Chondrocyte (in vitro differentiated cells): Measurements from ENCODE around the gene RAG2. TPM values are rescaled to one million over a fixed set of nuclear protein-coding genes. Genes with fewer than 3 reads are reported as not detected.

Experiments used
- DNase-seq: peaks from one replicate; pipeline ENCODE4 v3.0.0; 2021; ENCODE audit warnings: mixed read lengths, low spot score
- H3K27ac Mint-ChIP-seq: one replicate; pipeline ENCODE4 v1.8.0; 2021; ENCODE audit warnings: mild to moderate bottlenecking, moderate library complexity, mixed read lengths; ENCODE audit not compliant: unreplicated experiment
- H3K27me3 Mint-ChIP-seq: 2 replicates; pipeline ENCODE4 v1.8.0; 2021; ENCODE audit warnings: low read depth, mixed read lengths
- H3K36me3 Mint-ChIP-seq: 2 replicates; pipeline ENCODE4 v1.8.0; 2021; ENCODE audit warnings: low read depth, mixed read lengths
- H3K4me1 Mint-ChIP-seq: 2 replicates; pipeline ENCODE4 v1.8.0; 2021; ENCODE audit warnings: low read depth, mild to moderate bottlenecking, mixed read lengths
- H3K4me3 Mint-ChIP-seq: one replicate; pipeline ENCODE4 v1.8.0; 2021; ENCODE audit warnings: mild to moderate bottlenecking, moderate library complexity, mixed read lengths; ENCODE audit not compliant: unreplicated experiment
- H3K9me3 Mint-ChIP-seq: 2 replicates; pipeline ENCODE4 v1.8.0; 2021; ENCODE audit warnings: low read depth, mixed read lengths
- CTCF ChIP-seq: fragments of 200-600 bp; sonication (generic); IDR thresholded peaks from 2 replicates; pipeline ENCODE4 v1.5.0; 2021; ENCODE audit warnings: antibody characterized with exemption, mild to moderate bottlenecking, moderate library complexity
- total RNA-seq: library from RNA; stranded (reverse); gene quantifications from 3 replicates; pipeline ENCODE4 v1.2.1, GENCODE V29; 2021

RAG2 gene
- total RNA-seq, 1 donor from 2014 or later: not detected

- no peaks in the 10 kb centered on the region for H3K9me3 Mint-ChIP-seq
- no peak overlapping the region for H3K4me3 Mint-ChIP-seq
- DNase-seq: no peak
- H3K27me3 Mint-ChIP-seq: no peaks in the 10 kb centered on the region
- TF ChIP-seq CTCF: no peak
- no peaks in the 10 kb centered on the region for H3K4me1 Mint-ChIP-seq
- no peak overlapping the region for H3K27ac Mint-ChIP-seq
- peaks cover 1% of the 10 kb centered on the region for H3K36me3 Mint-ChIP-seq
These were observed 30.1 kb upstream of the RAG2 start for GRCh38 chr11:36628141-36628540.

- Mint-ChIP-seq H3K9me3 (no peaks in the 10 kb centered on the region), H3K4me1 (no peaks in the 10 kb centered on the region), H3K4me3 (no peak overlapping the region), H3K27ac (no peak overlapping the region), H3K36me3 (peaks cover 1% of the 10 kb centered on the region), H3K27me3 (no peaks in the 10 kb centered on the region)
- TF ChIP-seq CTCF: no peak
- no peak for DNase-seq
These were observed 29.4 kb upstream of the RAG2 start for GRCh38 chr11:36627471-36627870.

- DNase-seq: no peak
- no peak for TF ChIP-seq CTCF
- Mint-ChIP-seq H3K36me3 (peaks cover 1% of the 10 kb centered on the region), H3K4me1 (no peaks in the 10 kb centered on the region), H3K27me3 (no peaks in the 10 kb centered on the region), H3K4me3 (no peak overlapping the region), H3K27ac (no peak overlapping the region), H3K9me3 (no peaks in the 10 kb centered on the region)
These were observed 29.0 kb upstream of the RAG2 start for GRCh38 chr11:36627006-36627405.

GRCh38 chr11:36623494-36623893, 25.5 kb upstream of the RAG2 start:
- no peak for DNase-seq
- H3K36me3 Mint-ChIP-seq: no peaks in the 10 kb centered on the region
- H3K9me3 Mint-ChIP-seq: no peaks in the 10 kb centered on the region
- no peaks in the 10 kb centered on the region for H3K27me3 Mint-ChIP-seq
- no peak for TF ChIP-seq CTCF
- no peak overlapping the region for H3K27ac Mint-ChIP-seq
- H3K4me1 Mint-ChIP-seq: peaks cover 18% of the 10 kb centered on the region
- no peak overlapping the region for H3K4me3 Mint-ChIP-seq

- Mint-ChIP-seq H3K9me3 (no peaks in the 10 kb centered on the region), H3K27ac (no peak overlapping the region), H3K4me1 (peaks cover 20% of the 10 kb centered on the region), H3K27me3 (no peaks in the 10 kb centered on the region), H3K36me3 (no peaks in the 10 kb centered on the region), H3K4me3 (no peak overlapping the region)
- DNase-seq: no peak
- TF ChIP-seq CTCF: peak; percentile 86
These were observed 24.5 kb upstream of the RAG2 start for GRCh38 chr11:36622431-36623136.
